ENCODE data around the gene TFAP2A. TPM values are rescaled to one million over a fixed set of nuclear protein-coding genes. Genes with fewer than 3 reads are reported as not detected.

TFAP2A gene
- polyA plus RNA-seq, 3 donors, result 23.5 to 27.9 (median 25.5) TPM

GRCh38 chr6:10385524-10386132 lies 29.2 kb downstream of the TFAP2A start:
- no peak for DNase-seq (ENCODE audit: low read depth in 3 of 3, low spot score in 2 of 3)

- DNase-seq (ENCODE audit: low read depth in 3 of 3, low spot score in 2 of 3), result no peak
Measured at GRCh38 chr6:10384610-10385523, 30.0 kb downstream of the TFAP2A start.

- no peak for DNase-seq (ENCODE audit: low read depth in 3 of 3, low spot score in 2 of 3)
Measured at GRCh38 chr6:10384091-10384609, 30.7 kb downstream of the TFAP2A start.

- DNase-seq (ENCODE audit: low read depth in 3 of 3, low spot score in 2 of 3), result no peak
Measured at GRCh38 chr6:10383331-10384090, 31.4 kb downstream of the TFAP2A start.

GRCh38 chr6:10382728-10383330 lies 32.0 kb downstream of the TFAP2A start:
- no peak for DNase-seq (ENCODE audit: low read depth in 3 of 3, low spot score in 2 of 3)

- no peak for DNase-seq (ENCODE audit: low read depth in 3 of 3, low spot score in 2 of 3)
Measured at GRCh38 chr6:10382322-10382721, 32.6 kb downstream of the TFAP2A start.

GRCh38 chr6:10381830-10382208 lies 33.1 kb downstream of the TFAP2A start:
- no peak for DNase-seq (ENCODE audit: low read depth in 3 of 3, low spot score in 2 of 3)

GRCh38 chr6:10381133-10381829 lies 33.6 kb downstream of the TFAP2A start:
- DNase-seq (ENCODE audit: low read depth in 3 of 3, low spot score in 2 of 3), result no peak

GRCh38 chr6:10375391-10375969 lies 39.4 kb downstream of the TFAP2A start:
- no peak for DNase-seq (ENCODE audit: low read depth in 3 of 3, low spot score in 2 of 3)

GRCh38 chr6:10373642-10374359 lies 41.1 kb downstream of the TFAP2A start:
- DNase-seq (ENCODE audit: low read depth in 3 of 3, low spot score in 2 of 3), result no peak

- no peak for DNase-seq (ENCODE audit: low read depth in 3 of 3, low spot score in 2 of 3)
Measured at GRCh38 chr6:10369896-10370295, 45.0 kb downstream of the TFAP2A start.

GRCh38 chr6:10368861-10369260 lies 46.0 kb downstream of the TFAP2A start:
- DNase-seq (ENCODE audit: low read depth in 3 of 3, low spot score in 2 of 3), result no peak

GRCh38 chr6:10363911-10364310 lies 51.0 kb downstream of the TFAP2A start:
- DNase-seq (ENCODE audit: low read depth in 3 of 3, low spot score in 2 of 3), result no peak

GRCh38 chr6:10362300-10362699 lies 52.6 kb downstream of the TFAP2A start:
- DNase-seq (ENCODE audit: low read depth in 3 of 3, low spot score in 2 of 3), result no peak

GRCh38 chr6:10361428-10361827 lies 53.4 kb downstream of the TFAP2A start:
- no peak for DNase-seq (ENCODE audit: low read depth in 3 of 3, low spot score in 2 of 3)

- no peak for DNase-seq (ENCODE audit: low read depth in 3 of 3, low spot score in 2 of 3)
Measured at GRCh38 chr6:10359581-10359980, 55.3 kb downstream of the TFAP2A start.

- DNase-seq (ENCODE audit: low read depth in 3 of 3, low spot score in 2 of 3), result no peak
Measured at GRCh38 chr6:10355115-10355702, 59.7 kb downstream of the TFAP2A start.

- DNase-seq (ENCODE audit: low read depth in 3 of 3, low spot score in 2 of 3), result no peak
Measured at GRCh38 chr6:10351791-10352190, 63.1 kb downstream of the TFAP2A start.

- no peak for DNase-seq (ENCODE audit: low read depth in 3 of 3, low spot score in 2 of 3)
Measured at GRCh38 chr6:10350720-10351119, 64.2 kb downstream of the TFAP2A start.

Measured in right renal cortex interstitium (tissue), 3 donors.